Stimulated activated CD4-positive, alpha-beta T cell treated with anti-CD3 and anti-CD28 coated beads, Interleukin-2, amount 100 ng/mL, for 48 hours (primary cell): Measurements from ENCODE around the gene SRRD.

Experiments used
- DNase-seq, 2 donors: peaks; one replicate each; pipeline ENCODE4 v3.0.0-alpha.2; 2020

The SRRD gene

GRCh38 chr22:26453812-26454500, 29.7 kb upstream of the SRRD start:
- no peak for DNase-seq

- no peak for DNase-seq
These were observed 25.9 kb upstream of the SRRD start for GRCh38 chr22:26457661-26458272.

GRCh38 chr22:26460202-26460601, 23.5 kb upstream of the SRRD start:
- no peak for DNase-seq

- DNase-seq, result peak; percentile 24 to 33
These were observed 22.4 kb upstream of the SRRD start for GRCh38 chr22:26461188-26461810.

GRCh38 chr22:26462051-26462450, 21.6 kb upstream of the SRRD start:
- no peak for DNase-seq

- no peak for DNase-seq
These were observed 21.0 kb upstream of the SRRD start for GRCh38 chr22:26462641-26463040.

- DNase-seq, result no peak
These were observed 20.5 kb upstream of the SRRD start for GRCh38 chr22:26463101-26463661.

- DNase-seq, result no peak
These were observed 20.0 kb upstream of the SRRD start for GRCh38 chr22:26463688-26464087.

GRCh38 chr22:26464312-26464711, 19.4 kb upstream of the SRRD start:
- no peak for DNase-seq

GRCh38 chr22:26466196-26466595, 17.5 kb upstream of the SRRD start:
- DNase-seq, result no peak

GRCh38 chr22:26470807-26471206, 12.9 kb upstream of the SRRD start:
- no peak for DNase-seq

- DNase-seq, result no peak
These were observed 12.2 kb upstream of the SRRD start for GRCh38 chr22:26471522-26471921.

- DNase-seq, result no peak
These were observed 9.0 kb upstream of the SRRD start for GRCh38 chr22:26474682-26475081.

GRCh38 chr22:26476705-26477340, 6.9 kb upstream of the SRRD start:
- no peak for DNase-seq

GRCh38 chr22:26477341-26477731, 6.3 kb upstream of the SRRD start:
- DNase-seq, result no peak

GRCh38 chr22:26479043-26479791, 4.5 kb upstream of the SRRD start:
- no peak for DNase-seq

- no peak for DNase-seq
These were observed 3.7 kb upstream of the SRRD start for GRCh38 chr22:26479792-26480610.

GRCh38 chr22:26480611-26480932, 3.1 kb upstream of the SRRD start:
- no peak for DNase-seq

GRCh38 chr22:26481112-26481693, 2.5 kb upstream of the SRRD start:
- DNase-seq, result no peak

- no peak for DNase-seq
These were observed 2.0 kb upstream of the SRRD start for GRCh38 chr22:26481694-26482093.

GRCh38 chr22:26482161-26482560, 1.5 kb upstream of the SRRD start:
- DNase-seq, result no peak

GRCh38 chr22:26483043-26483438, 636 bp upstream of the SRRD start:
- no peak for DNase-seq
